AG04449 (cell line): ENCODE results near the gene LIMK2.
A peak's percentile ranks its signal among the peaks of the same experiment; 100 is the strongest.

Experiments used
- CTCF ChIA-PET: fragments of 350-600 bp; formaldehyde crosslinking; extraction: SDS; loops from one replicate; lab custom pipeline; 2021; ENCODE audit warnings: antibody characterized with exemption; lab: Yijun Ruan, JAX
- POLR2A ChIA-PET: fragments of 400-600, 350-600 bp; formaldehyde crosslinking; extraction: SDS; loops from one replicate; lab custom pipeline; 2020; ENCODE audit warnings: antibody characterized with exemption, inconsistent platforms; lab: Yijun Ruan, JAX
- DNase-seq: peaks from one replicate; pipeline ENCODE4 v3.0.0-alpha.2; 2010; ENCODE audit warnings: low read depth, low spot score
- H3K4me3 ChIP-seq: 2 replicates; pipeline ENCODE4 v1.5.1; 2011; ENCODE audit warnings: low read depth, mild to moderate bottlenecking, control low read depth, low read length
- CTCF ChIP-seq: IDR thresholded peaks from one replicate; pipeline ENCODE4 v1.5.1; 2011; ENCODE audit warnings: mild to moderate bottlenecking, moderate library complexity, low read length, control low read depth, inconsistent platforms; ENCODE audit not compliant: insufficient read depth; ENCODE audit errors: missing control alignments

LIMK2 gene

GRCh38 chr22:31206896-31207687, 5.0 kb upstream of the LIMK2 start:
- ChIA-PET POLR2A (interaction anchor here (0.6 to 0.7 kb wide), 2 partner anchors 40 to 53 kb away, joined by 3 to 4 read pairs; no protein-coding TSS in a partner anchor), CTCF (interaction anchor here (0.8 to 7.3 kb wide), 5 partner anchors 11 to 66 kb away, joined by 3 to 91 read pairs (median 5); no protein-coding TSS in a partner anchor)
- no peak overlapping the region for H3K4me3 ChIP-seq
- no peak for TF ChIP-seq CTCF
- no peak for DNase-seq

GRCh38 chr22:31210556-31211421, 1.3 kb upstream of the LIMK2 start:
- POLR2A ChIA-PET = interaction anchor here (1.0 kb wide), 1 partner anchor 56 kb away, joined by 3 read pairs; no protein-coding TSS in a partner anchor
- no peak for DNase-seq
- CTCF ChIA-PET = interaction anchor here (0.7 to 8.3 kb wide), 28 partner anchors 10 to 105 kb away, joined by 3 to 201 read pairs (median 7); partner anchors contain the start of genes PIK3IP1, RNF185 and SELENOM
- no peak overlapping the region for H3K4me3 ChIP-seq
- TF ChIP-seq CTCF = no peak

- CTCF ChIA-PET = interaction anchor here (0.7 to 8.3 kb wide), 28 partner anchors 11 to 135 kb away, joined by 3 to 201 read pairs (median 6); partner anchors contain the start of genes PATZ1, PIK3IP1, RNF185 and SELENOM
- POLR2A ChIA-PET = interaction anchor here (1.0 kb wide), 1 partner anchor 56 kb away, joined by 3 read pairs; no protein-coding TSS in a partner anchor
- peak overlapping the region; percentile 79 for H3K4me3 ChIP-seq
- no peak for TF ChIP-seq CTCF
- no peak for DNase-seq
Observed at GRCh38 chr22:31211482-31211861, 626 bp upstream of the LIMK2 start.

GRCh38 chr22:31212783-31213629, 908 bp downstream of the LIMK2 start:
- ChIA-PET POLR2A (interaction anchor here (0.6 to 0.9 kb wide), 2 partner anchors 53 to 106 kb away, joined by 3 read pairs; partner anchors contain the start of genes RNF185 and SELENOM), CTCF (interaction anchor here (0.7 to 8.3 kb wide), 27 partner anchors 12 to 134 kb away, joined by 3 to 201 read pairs (median 6); partner anchors contain the start of genes PATZ1, PIK3IP1, RNF185 and SELENOM)
- TF ChIP-seq CTCF = no peak
- peak overlapping the region; percentile 79 for H3K4me3 ChIP-seq
- DNase-seq = no peak

GRCh38 chr22:31215018-31215535, 3.0 kb downstream of the LIMK2 start:
- DNase-seq = no peak
- ChIA-PET CTCF (interaction anchor here (1.6 to 8.3 kb wide), 4 partner anchors 11 to 108 kb away, joined by 4 to 201 read pairs (median 131); partner anchors contain the start of gene SELENOM), POLR2A (no interaction called here)
- no peak for TF ChIP-seq CTCF
- H3K4me3 ChIP-seq = no peak overlapping the region
